Measurements from ENCODE around the gene RHOXF2B.

DNA sequence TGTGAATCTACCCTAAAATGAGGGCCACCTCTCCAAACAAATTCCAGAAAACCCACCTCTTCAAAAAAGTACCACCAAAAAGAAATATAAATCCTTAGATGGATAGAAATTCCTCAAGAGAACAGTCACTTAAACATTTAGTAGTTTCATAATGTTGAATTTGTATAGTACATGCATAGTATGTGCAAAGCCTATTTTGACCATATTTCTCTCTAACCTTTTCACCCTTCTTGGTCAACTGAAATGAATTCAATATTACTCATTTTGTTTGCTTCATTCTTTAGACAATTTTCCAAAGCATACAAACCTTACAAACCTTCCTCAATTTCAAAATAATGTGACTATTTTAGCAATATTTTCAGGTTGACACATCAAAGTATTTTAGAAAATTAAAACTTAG, 34.1 kb upstream of the RHOXF2B start:
- TF ChIP-seq CTCF (IDR thresholded peaks at IDR 0.05) (no peak), PHF8 (IDR thresholded peaks at IDR 0.05; ENCODE audit: borderline replicate concordance, low read depth) (no peak), RCOR1 (IDR thresholded peaks at IDR 0.05; ENCODE audit: low read depth, low read length) (no peak), EHMT2 (IDR thresholded peaks at IDR 0.05; ENCODE audit: low read depth) (no peak), EP300 (IDR thresholded peaks at IDR 0.05) (no peak), RFX5 (IDR thresholded peaks at IDR 0.05) (no peak), ESRRA (IDR thresholded peaks at IDR 0.05; ENCODE audit: borderline replicate concordance, low read length) (no peak), HOXA7 (CRISPR knock-in tag; IDR thresholded peaks at IDR 0.05) (no peak)
- TF ChIP-seq, protein P1, sequence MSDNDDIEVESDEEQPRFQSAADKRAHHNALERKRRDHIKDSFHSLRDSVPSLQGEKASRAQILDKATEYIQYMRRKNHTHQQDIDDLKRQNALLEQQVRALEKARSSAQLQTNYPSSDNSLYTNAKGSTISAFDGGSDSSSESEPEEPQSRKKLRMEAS (IDR thresholded peaks at IDR 0.05) = no peak
